Mucosa of descending colon (tissue), 3 donors: Measurements from ENCODE around the gene SPTBN2. TPM values are rescaled to one million over a fixed set of nuclear protein-coding genes. Genes with fewer than 3 reads are reported as not detected.

ENCODE experiments used
- ATAC-seq: fragments of 200-7000 bp; cut with Tn5 transposase; one replicate; pipeline ENCODE4 v1.9.1; 2020; ENCODE audit warnings: mild to moderate bottlenecking, moderate library complexity
- DNase-seq, 3 donors: peaks; one replicate each; pipeline ENCODE4 v3.0.0-alpha.2; 2020
- H3K36me3 ChIP-seq: fragments of 200-600 bp; one replicate; pipeline ENCODE4 v1.8.0; 2021; ENCODE audit warnings: low read depth, mild to moderate bottlenecking
- H3K4me1 ChIP-seq: fragments of 200-600 bp; one replicate; pipeline ENCODE4 v1.8.0; 2021; ENCODE audit warnings: low read depth, mild to moderate bottlenecking
- H3K4me3 ChIP-seq: fragments of 200-600 bp; one replicate; pipeline ENCODE4 v1.8.0; 2021; ENCODE audit warnings: mild to moderate bottlenecking
- H3K9me3 ChIP-seq: fragments of 200-600 bp; one replicate; pipeline ENCODE4 v1.8.0; 2021; ENCODE audit warnings: mild to moderate bottlenecking
- intact Hi-C, 2 donors: fragments of 100-400 bp; cut with DNase I in 1 of 2; cut with micrococcal nuclease in 1 of 2; formaldehyde crosslinking; loops; one replicate each; pipeline versions ENCODE4 v1.11.0 to v1.11.1; 2022; cut with DNase I, micrococcal nuclease
- total RNA-seq, 3 donors: library from RNA; stranded (reverse); fragmentation: NEBNext Ultra II Directional in 2 of 3; extraction: Animal tissue kit (Norgen Biotek cat#: 25700) in 2 of 3; gene quantifications; one replicate each; pipeline versions ENCODE4 v1.2.1 to v1.2.4, GENCODE V29; 2021 to 2023
- TF ChIP-seq, protein P1 (sequence below): fragments of 200-600 bp; IDR thresholded peaks from one replicate; pipeline ENCODE4 v1.8.0; 2022; ENCODE audit warnings: antibody characterized with exemption, mild to moderate bottlenecking
- donor health status: DM: no; HTN: no; CAD: no; lungs with moderate emphysema.
- donor health status: DM: no; HTN: no; CAD: no.
- donor health status: DM: no; HTN: yes; CAD: no.

Gene SPTBN2
- total RNA-seq, 3 donors from 2014 or later: 3.7 to 10.0 (median 6.3) TPM

DNA sequence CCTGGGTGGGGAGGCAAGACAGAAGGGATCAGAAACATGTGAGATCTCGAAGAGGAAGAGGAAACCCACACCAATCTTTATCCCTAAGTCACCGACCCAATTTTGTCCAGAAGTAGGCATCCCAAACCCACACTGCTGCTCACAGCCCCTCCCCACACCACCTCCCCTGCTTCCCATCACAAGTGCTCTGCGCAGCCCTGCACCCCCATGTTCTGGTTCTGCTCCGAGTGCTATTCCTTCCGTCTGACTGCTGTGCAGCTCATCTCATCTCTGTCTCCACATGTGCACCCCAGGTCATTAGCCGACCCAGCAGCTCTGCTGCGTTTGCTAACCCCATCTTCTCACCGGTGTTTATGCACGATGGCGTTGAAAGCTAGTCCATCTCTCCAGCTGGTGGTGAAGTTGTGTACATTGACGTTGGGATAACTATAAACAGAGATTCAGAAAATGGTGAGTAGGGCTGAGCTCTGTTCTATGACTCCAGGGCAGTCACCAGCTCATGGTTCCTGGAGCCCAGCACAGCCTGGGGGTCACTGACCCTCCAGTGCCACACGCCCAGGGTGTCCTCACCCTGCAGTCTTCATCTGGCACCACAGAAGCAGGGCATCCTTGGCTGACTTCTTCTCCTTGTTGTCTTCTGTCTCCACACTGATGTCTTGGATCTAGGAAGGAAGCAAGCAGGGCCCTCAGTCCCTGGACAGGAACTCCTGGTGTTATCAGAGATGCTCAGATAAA lies 15.1 kb downstream of the SPTBN2 start:
- no peaks in the 10 kb centered on the region for H3K36me3 ChIP-seq
- H3K4me3 ChIP-seq: no peak overlapping the region
- peaks cover 7% of the 10 kb centered on the region for H3K4me1 ChIP-seq
- intact Hi-C loops: no loop called here
- DNase-seq (peak in 1 of 3 donors; percentile 19), ATAC-seq (no peak)
- no peaks in the 10 kb centered on the region for H3K9me3 ChIP-seq
- TF ChIP-seq, protein P1, sequence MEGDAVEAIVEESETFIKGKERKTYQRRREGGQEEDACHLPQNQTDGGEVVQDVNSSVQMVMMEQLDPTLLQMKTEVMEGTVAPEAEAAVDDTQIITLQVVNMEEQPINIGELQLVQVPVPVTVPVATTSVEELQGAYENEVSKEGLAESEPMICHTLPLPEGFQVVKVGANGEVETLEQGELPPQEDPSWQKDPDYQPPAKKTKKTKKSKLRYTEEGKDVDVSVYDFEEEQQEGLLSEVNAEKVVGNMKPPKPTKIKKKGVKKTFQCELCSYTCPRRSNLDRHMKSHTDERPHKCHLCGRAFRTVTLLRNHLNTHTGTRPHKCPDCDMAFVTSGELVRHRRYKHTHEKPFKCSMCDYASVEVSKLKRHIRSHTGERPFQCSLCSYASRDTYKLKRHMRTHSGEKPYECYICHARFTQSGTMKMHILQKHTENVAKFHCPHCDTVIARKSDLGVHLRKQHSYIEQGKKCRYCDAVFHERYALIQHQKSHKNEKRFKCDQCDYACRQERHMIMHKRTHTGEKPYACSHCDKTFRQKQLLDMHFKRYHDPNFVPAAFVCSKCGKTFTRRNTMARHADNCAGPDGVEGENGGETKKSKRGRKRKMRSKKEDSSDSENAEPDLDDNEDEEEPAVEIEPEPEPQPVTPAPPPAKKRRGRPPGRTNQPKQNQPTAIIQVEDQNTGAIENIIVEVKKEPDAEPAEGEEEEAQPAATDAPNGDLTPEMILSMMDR: no peak

- ATAC-seq: no peak
- H3K4me1 ChIP-seq: no peaks in the 10 kb centered on the region
Observed at GRCh38 chr11:66710384-66710930, 18.6 kb downstream of the SPTBN2 start.

DNA sequence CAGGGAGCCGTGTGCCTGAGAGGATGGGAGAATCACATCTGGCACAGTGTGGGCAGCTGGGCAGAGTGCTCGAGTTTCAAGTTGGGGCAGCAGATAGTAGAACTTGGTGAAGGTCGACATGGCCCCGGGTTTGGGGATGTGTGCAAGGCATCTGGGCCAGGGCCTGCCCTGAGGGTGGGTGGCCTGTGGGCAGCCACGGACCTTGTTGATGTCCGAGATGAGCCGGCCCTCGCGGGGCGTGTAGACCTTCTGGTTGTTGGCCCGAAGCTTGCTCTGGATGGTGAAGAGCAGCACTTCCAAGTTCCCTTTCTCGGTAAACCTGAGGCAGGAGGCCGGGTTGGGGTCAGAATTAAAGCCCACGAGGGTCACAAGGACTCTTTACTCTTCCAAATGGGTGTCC lies 20.3 kb downstream of the SPTBN2 start:
- Histone ChIP-seq H3K4me1 (no peaks in the 10 kb centered on the region), H3K4me3 (no peak overlapping the region), H3K9me3 (no peaks in the 10 kb centered on the region), H3K36me3 (no peaks in the 10 kb centered on the region)
- intact Hi-C loops: no loop called here
- TF ChIP-seq, protein P1: no peak
- DNase-seq (no peak), ATAC-seq (no peak)

More at GRCh38 chr11:66710384-66710930, 18.6 kb downstream of the SPTBN2 start:
- no peaks in the 10 kb centered on the region for H3K9me3 ChIP-seq
- no peaks in the 10 kb centered on the region for H3K36me3 ChIP-seq
- DNase-seq: peak in 1 of 3 donors; percentile 36
- H3K4me3 ChIP-seq: no peak overlapping the region
- TF ChIP-seq, protein P1: no peak
- intact Hi-C loops: no loop called here

DNA sequence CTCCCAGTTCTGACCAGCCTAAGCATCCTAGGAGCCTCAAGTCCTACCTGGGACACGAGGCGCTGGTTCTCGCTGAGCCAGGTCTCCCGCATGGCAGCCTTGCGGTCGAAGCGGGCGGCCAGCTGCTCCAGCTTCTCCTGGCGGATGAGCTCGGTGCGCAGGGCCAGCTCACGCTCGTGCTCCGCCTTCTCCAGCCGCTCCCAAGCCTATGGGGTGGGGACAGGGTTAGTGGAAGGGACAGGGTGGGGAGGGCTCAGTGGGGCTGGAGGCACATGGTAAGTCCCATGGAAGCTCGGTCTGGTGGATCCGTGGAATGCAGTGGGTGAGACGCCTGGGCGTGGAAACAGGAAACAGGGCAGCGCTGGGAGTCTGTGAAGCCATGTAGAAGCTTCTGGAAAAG lies 20.9 kb downstream of the SPTBN2 start:
- Histone ChIP-seq H3K4me1 (no peaks in the 10 kb centered on the region), H3K36me3 (no peaks in the 10 kb centered on the region), H3K9me3 (no peaks in the 10 kb centered on the region), H3K4me3 (no peak overlapping the region)
- ATAC-seq (no peak), DNase-seq (no peak)
- TF ChIP-seq, protein P1: no peak
- intact Hi-C loops: no loop called here

DNA sequence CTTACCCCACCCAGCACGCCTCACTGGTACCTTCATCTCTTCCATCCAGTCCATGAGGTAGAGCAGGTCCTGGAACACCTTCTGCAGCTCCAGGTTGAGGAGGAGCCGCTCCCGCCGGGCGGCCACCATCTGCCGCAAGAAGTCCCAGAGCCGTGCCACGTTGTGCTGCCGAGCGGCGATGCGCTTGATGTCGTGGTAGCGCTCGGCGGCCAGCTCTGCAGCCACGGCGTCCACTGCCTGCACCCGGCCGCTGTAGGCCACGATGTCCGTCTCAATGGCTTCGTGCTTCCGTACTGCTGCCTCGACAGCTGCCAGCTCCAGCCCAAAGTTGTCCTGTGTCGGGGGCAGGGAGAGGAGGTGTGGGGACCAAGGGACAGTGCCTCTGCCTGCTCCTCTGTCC lies 21.5 kb downstream of the SPTBN2 start:
- no peaks in the 10 kb centered on the region for H3K9me3 ChIP-seq
- no peak for ATAC-seq
- no peaks in the 10 kb centered on the region for H3K36me3 ChIP-seq
- DNase-seq: no peak
- TF ChIP-seq, protein P1: no peak
- H3K4me1 ChIP-seq: no peaks in the 10 kb centered on the region
- no peak overlapping the region for H3K4me3 ChIP-seq
- intact Hi-C loops: no loop called here
